HepG2 (cell line): ENCODE results near the gene RLN2.

Experiments used
- BRD4 ChIP-seq: sonication (generic); formaldehyde crosslinking; IDR thresholded peaks from 2 replicates; pipeline ENCODE4 v1.4.0; 2020; ENCODE audit warnings: missing genetic modification reagents
- CBX1 ChIP-seq: IDR thresholded peaks from one replicate; pipeline ENCODE4 v1.6.1; 2016; ENCODE audit warnings: antibody characterized with exemption, low read depth
- FOXC1 ChIP-seq: sonication (generic); formaldehyde crosslinking; IDR thresholded peaks from 2 replicates; pipeline ENCODE4 v1.8.0; 2022; ENCODE audit warnings: mild to moderate bottlenecking, missing genetic modification reagents, borderline replicate concordance
- GABPA ChIP-seq, 2 experiments: IDR thresholded peaks; 2 replicates each; pipeline ENCODE4 v1.6.1; 2011 to 2016; ENCODE audit warnings: low read depth in 2 of 2, low read length in 1 of 2, missing biosample characterization in 1 of 2, missing genetic modification characterization in 1 of 2
- KDM2A ChIP-seq: sonication (generic); formaldehyde crosslinking; IDR thresholded peaks from 2 replicates; pipeline ENCODE4 v1.4.0; 2020; ENCODE audit warnings: low read depth, missing genetic modification reagents, borderline replicate concordance
- POLR2A ChIP-seq, 2 experiments: IDR thresholded peaks; 2 replicates each; pipeline ENCODE4 v1.6.1; 2011; ENCODE audit warnings: low read depth in 2 of 2, low read length in 2 of 2, mild to moderate bottlenecking in 1 of 2, moderate library complexity in 1 of 2; ENCODE audit not compliant: insufficient read depth in 1 of 2
- SATB2 ChIP-seq: sonication (generic); formaldehyde crosslinking; IDR thresholded peaks from 2 replicates; pipeline ENCODE4 v1.5.0; 2020; ENCODE audit warnings: missing genetic modification reagents
- TSC22D2 ChIP-seq: sonication (generic); formaldehyde crosslinking; IDR thresholded peaks from 2 replicates; pipeline ENCODE4 v1.5.1; 2020; ENCODE audit warnings: missing genetic modification reagents, mild to moderate bottlenecking, borderline replicate concordance
- ZBTB3 ChIP-seq: sonication (generic); formaldehyde crosslinking; IDR thresholded peaks from 2 replicates; pipeline ENCODE4 v1.4.0; 2020; ENCODE audit warnings: low read depth, mild to moderate bottlenecking, moderate library complexity, missing genetic modification reagents, borderline replicate concordance
- ZNF382 ChIP-seq: sonication (generic); formaldehyde crosslinking; IDR thresholded peaks from 2 replicates; pipeline ENCODE4 v1.5.0; 2020; ENCODE audit warnings: missing genetic modification reagents, mild to moderate bottlenecking, borderline replicate concordance
- TF ChIP-seq, protein P1 (sequence below): sonication (generic); formaldehyde crosslinking; IDR thresholded peaks from 2 replicates; pipeline ENCODE4 v1.5.0; 2020; ENCODE audit warnings: mild to moderate bottlenecking, missing genetic modification reagents, moderate library complexity
- TF ChIP-seq, protein P2 (sequence below): sonication (generic); formaldehyde crosslinking; IDR thresholded peaks from 2 replicates; pipeline ENCODE4 v1.4.0; 2020; ENCODE audit warnings: missing genetic modification reagents
- TF ChIP-seq, protein P3 (sequence below): sonication (generic); formaldehyde crosslinking; IDR thresholded peaks from 2 replicates; pipeline ENCODE4 v1.4.0; 2020; ENCODE audit warnings: missing genetic modification reagents

DNA sequence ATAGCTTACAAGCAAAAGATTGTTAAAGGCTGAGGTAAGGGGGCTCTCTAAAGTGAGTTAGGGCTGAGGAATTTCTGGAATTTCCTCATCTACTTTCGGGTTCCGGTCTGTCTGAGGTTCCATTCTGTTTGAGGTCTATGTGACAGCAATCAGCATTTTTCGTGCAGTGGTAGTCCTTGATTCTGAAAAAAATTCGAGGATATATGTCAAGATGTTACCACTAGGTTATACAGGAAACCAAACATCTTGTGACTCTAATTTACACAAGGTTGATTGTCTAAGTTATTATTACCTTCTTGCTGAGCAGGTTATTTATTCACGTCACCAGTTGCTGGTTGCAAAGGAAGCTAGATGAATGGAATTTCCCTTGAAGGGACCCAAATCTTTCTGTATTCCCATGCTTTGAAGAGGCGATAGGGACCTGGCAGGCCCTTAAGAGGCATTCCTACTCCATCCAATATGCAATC, 35.2 kb downstream of the RLN2 start:
- no peak for TF ChIP-seq ZBTB3 (CRISPR knock-in tag)
- no peak for TF ChIP-seq POLR2A (IDR thresholded peaks at IDR 0.05; ENCODE audit: insufficient read depth in 1 of 2, low read depth in 2 of 2, low read length in 2 of 2)
- TF ChIP-seq, protein P1, sequence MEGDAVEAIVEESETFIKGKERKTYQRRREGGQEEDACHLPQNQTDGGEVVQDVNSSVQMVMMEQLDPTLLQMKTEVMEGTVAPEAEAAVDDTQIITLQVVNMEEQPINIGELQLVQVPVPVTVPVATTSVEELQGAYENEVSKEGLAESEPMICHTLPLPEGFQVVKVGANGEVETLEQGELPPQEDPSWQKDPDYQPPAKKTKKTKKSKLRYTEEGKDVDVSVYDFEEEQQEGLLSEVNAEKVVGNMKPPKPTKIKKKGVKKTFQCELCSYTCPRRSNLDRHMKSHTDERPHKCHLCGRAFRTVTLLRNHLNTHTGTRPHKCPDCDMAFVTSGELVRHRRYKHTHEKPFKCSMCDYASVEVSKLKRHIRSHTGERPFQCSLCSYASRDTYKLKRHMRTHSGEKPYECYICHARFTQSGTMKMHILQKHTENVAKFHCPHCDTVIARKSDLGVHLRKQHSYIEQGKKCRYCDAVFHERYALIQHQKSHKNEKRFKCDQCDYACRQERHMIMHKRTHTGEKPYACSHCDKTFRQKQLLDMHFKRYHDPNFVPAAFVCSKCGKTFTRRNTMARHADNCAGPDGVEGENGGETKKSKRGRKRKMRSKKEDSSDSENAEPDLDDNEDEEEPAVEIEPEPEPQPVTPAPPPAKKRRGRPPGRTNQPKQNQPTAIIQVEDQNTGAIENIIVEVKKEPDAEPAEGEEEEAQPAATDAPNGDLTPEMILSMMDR, result no peak
- TF ChIP-seq BRD4, result no peak
- TF ChIP-seq, protein P2, sequence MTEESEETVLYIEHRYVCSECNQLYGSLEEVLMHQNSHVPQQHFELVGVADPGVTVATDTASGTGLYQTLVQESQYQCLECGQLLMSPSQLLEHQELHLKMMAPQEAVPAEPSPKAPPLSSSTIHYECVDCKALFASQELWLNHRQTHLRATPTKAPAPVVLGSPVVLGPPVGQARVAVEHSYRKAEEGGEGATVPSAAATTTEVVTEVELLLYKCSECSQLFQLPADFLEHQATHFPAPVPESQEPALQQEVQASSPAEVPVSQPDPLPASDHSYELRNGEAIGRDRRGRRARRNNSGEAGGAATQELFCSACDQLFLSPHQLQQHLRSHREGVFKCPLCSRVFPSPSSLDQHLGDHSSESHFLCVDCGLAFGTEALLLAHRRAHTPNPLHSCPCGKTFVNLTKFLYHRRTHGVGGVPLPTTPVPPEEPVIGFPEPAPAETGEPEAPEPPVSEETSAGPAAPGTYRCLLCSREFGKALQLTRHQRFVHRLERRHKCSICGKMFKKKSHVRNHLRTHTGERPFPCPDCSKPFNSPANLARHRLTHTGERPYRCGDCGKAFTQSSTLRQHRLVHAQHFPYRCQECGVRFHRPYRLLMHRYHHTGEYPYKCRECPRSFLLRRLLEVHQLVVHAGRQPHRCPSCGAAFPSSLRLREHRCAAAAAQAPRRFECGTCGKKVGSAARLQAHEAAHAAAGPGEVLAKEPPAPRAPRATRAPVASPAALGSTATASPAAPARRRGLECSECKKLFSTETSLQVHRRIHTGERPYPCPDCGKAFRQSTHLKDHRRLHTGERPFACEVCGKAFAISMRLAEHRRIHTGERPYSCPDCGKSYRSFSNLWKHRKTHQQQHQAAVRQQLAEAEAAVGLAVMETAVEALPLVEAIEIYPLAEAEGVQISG (CRISPR knock-in tag), result no peak
- no peak for TF ChIP-seq KDM2A (CRISPR knock-in tag)
- no peak for TF ChIP-seq TSC22D2 (CRISPR knock-in tag)
- no peak for TF ChIP-seq CBX1
- TF ChIP-seq, protein P3, sequence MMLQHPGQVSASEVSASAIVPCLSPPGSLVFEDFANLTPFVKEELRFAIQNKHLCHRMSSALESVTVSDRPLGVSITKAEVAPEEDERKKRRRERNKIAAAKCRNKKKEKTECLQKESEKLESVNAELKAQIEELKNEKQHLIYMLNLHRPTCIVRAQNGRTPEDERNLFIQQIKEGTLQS (CRISPR knock-in tag), result no peak
- no peak for TF ChIP-seq SATB2 (CRISPR knock-in tag)
- no peak for TF ChIP-seq FOXC1 (CRISPR knock-in tag)
- TF ChIP-seq ZNF382 (CRISPR knock-in tag), result no peak
- no peak for TF ChIP-seq GABPA (IDR thresholded peaks at IDR 0.05; ENCODE audit: low read depth, low read length)
- TF ChIP-seq GABPA (CRISPR knock-in tag; IDR thresholded peaks at IDR 0.05; ENCODE audit: low read depth), result no peak
